HG03354 (cell line): ENCODE measurements around the gene TNFSF12.
"Not testable (repeated sequence)": the region's sequence is repeated elsewhere in the genome, so short reads cannot be mapped to it uniquely, and the experiment has no call there.

Experiments used
- ATAC-seq: cut with Tn5 transposase; IDR thresholded peaks from one replicate; pipeline ENCODE4 v1.9.1; 2021; ENCODE audit warnings: mild to moderate bottlenecking; ENCODE audit not compliant: unreplicated experiment, poor library complexity, severe bottlenecking

TNFSF12 gene

GRCh38 chr17:7582396-7583252, 33.8 kb downstream of the TNFSF12 start:
- no peak for ATAC-seq

DNA sequence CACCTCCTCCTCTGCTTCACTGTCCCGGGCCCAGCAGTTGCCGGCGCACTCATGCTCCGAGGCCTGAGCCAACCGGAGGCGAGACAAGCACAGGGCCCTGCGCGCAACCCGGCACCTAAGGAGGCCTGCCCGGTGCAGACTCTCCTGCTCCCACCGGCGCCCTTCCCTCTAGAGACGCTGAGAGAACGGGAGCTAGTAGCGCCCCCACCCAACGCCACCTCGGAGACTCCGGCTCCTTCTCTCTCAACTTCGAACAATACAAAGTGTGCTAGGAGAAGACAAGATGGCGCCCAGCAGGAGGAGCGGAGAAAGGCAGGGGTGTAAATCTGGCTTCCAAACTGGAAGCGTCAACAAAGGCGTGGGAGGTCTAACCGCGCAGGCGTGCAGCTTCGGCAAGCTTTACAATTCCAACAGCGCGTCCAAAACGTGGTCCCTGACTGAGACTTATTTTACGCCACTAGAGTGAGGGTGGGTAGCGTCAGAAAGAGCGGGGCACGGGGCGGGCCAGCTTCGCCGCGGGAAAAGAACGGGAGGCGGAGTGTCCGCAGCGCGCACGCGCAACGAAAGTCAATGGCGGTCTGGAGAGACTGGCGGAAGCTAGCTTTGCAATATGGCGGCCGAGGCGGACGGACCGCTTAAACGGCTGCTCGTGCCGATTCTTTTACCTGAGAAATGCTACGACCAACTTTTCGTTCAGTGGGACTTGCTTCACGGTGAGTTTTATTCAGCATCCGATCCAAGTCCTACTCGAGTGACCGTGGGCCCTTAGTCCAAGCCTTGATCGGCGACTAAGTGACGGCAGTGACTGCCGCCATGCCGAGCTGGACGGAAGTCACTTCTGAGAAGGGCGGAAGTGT, 34.6 kb downstream of the TNFSF12 start, which contains the start of gene MPDU1:
Gene MPDU1 (plus strand): TSS at position 600 of the 857 bp plus-strand sequence. CDS start 11 bp downstream, at position 611.
- ATAC-seq: peak; percentile 80

GRCh38 chr17:7586673-7587419, 38.0 kb downstream of the TNFSF12 start:
- no peak for ATAC-seq

DNA sequence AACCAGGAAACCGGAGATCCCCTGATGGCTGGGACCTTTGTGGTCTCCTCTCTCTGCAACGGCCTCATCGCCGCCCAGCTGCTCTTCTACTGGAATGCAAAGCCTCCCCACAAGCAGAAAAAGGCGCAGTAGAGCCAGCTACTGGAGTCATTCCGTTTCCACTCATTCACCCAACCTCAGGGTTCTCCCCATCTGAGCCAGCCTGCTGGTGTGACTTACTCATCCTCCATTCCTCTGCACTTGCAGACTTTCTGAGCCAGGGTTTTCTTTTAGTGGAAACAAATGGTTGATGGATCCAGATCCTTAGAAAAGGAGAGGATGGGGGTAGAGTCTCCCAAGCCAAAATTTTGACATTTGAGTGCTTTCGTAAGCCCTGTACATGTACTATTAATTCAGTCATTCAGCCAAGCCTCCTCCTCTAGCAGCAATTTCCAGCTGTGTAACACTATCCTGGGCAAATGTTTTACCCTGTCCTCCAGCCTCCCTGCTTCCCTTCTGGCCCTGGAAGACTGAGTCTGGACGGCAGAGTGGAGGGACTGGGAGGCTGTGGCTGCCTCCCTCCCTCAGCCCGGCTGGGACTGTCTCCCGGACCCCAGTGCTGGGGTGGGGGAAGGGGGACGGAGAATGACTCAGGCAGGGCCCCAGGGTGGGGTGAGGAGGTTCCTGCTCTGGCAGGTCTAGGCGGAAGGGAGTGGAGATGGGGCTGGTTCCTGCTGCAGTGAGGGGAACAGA, 38.7 kb downstream of the TNFSF12 start:
- no peak for ATAC-seq

GRCh38 chr17:7588553-7589203, 39.8 kb downstream of the TNFSF12 start:
- ATAC-seq: no peak

- ATAC-seq: no peak
These were observed 40.5 kb downstream of the TNFSF12 start for GRCh38 chr17:7589204-7589868.

DNA sequence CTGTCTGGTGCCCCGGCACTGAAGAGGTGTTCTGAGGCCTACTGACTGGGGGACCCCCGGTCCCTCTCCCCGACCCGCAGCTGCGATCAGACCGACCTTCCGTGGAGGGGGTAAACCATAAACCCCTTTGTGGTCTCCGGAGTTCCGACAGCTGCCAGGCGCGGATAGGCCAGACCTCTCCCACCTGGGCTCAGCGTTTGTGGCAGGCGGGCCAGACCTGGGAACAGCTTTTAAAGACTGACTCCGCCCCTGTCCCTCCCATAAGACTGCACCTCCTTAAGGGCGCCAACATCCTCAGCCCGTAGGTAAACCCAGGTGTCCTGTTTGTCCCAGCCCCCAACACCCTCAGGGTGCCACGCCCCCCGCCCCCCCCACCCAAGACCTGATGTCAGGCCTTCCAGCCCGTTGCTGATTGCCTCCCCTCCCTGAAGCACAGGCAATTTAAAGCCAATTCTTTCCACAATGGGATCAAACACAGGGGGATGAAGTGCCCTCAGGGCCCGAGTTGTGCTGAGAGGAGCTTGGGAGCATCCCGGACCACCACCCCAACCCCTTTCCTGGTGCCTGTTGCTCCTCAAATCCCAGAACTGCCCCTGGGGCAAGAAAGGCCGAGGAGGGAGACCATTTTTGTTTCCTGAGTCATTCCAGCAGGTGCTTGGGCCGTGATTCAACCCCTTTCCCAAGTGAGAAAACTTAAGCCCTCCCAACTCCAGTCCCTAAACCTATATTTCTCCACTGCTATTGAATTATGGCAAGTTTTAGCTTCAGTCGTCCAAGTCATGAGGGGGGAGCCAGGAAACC, 41.2 kb downstream of the TNFSF12 start, which contains the start of gene SOX15:
Gene SOX15 (minus strand): TSS at position 204 of the 801 bp plus-strand sequence. CDS start 418 bp downstream, outside the sequence.
- ATAC-seq: no peak

DNA sequence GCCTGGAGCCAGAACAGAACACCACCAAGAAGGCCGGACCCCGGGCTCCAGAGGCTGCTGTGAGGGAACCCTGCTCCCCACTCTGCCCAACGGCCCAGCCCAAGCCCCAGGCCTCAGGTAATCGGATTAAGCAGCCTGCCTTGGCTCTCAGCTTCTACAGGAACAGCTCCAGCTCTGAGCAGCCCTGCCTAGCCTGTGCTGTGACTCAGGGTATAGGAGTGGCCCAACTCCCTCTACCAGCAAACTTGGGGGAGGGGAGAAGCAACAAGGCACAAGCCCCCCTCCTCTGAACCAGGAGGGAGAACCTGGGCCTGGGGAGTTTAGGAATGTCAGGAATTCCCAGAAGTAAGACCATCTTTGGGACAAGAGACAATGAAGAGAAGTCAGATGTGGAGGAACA, 41.9 kb downstream of the TNFSF12 start:
- ATAC-seq: no peak

DNA sequence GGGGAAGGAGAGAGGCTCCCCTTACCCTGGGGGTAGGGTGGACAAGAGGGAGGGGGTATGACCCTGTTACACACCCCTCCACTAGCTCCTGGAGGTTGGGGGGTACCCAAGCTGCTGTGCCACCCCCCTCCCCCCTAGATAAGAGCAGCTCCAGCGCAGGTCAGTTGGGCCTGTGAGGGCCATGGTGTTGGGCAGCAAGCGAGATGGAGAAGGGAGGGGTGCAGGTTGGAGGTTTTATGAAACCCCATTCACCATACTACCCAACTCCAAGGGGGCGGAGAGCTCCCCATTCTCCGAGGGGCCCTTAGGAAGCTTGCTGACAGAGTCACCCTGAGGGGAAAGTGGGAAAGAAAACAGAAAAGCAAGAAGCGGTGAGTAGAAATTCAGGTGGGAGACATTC, 42.7 kb downstream of the TNFSF12 start:
- ATAC-seq: no peak

- ATAC-seq: no peak
These were observed 43.7 kb downstream of the TNFSF12 start for GRCh38 chr17:7592422-7593021.

- ATAC-seq: no peak
These were observed 44.4 kb downstream of the TNFSF12 start for GRCh38 chr17:7593296-7593695.

DNA sequence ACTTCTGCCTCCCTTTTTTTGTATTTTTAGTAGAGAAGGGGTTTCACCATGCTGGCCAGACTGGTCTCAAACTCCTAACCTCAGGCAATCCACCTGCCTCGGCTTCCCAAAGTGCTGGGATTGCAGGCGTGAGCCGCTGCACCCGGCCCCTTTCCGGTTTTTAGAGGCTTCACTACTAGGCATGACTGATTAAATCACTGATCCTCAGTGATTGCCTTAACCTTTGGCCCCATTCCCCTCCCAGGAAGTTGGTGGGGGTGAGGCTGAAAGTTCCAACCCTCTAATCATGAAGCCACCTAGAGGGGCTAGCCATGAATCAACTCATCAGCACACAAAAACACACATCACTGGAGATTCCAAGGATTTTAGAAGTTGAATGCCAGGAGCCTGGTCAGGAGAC, 48.7 kb downstream of the TNFSF12 start:
- ATAC-seq: not testable (repeated sequence)

- no peak for ATAC-seq
These were observed 57.4 kb downstream of the TNFSF12 start for GRCh38 chr17:7606280-7606679.
